ENCODE results near the gene NPLOC4. TPM values are rescaled to one million over a fixed set of nuclear protein-coding genes. Genes with fewer than 3 reads are reported as not detected.

Gene NPLOC4
- total RNA-seq, 3 donors from 2014 or later = 56.0 to 69.0 (median 57.8) TPM

GRCh38 chr17:81650951-81651350 is 14.0 kb upstream of the NPLOC4 start:
- DNase-seq (ENCODE audit: low spot score in 2 of 2) = no peak
- Histone ChIP-seq H3K36me3 (no peaks in the 10 kb centered on the region), H3K4me1 (no peaks in the 10 kb centered on the region), H3K27ac (no peak overlapping the region), H3K4me3 (no peak overlapping the region), H3K9me3 (peaks cover 0 to 6% of the 10 kb centered on the region in 2 donors), H3K27me3 (peaks cover 3 to 58% of the 10 kb centered on the region in 2 donors)
- intact Hi-C loops (cut with DNase I; ENCODE audit: low total_unique reads) = no loop called here
- no peak for TF ChIP-seq CTCF (IDR thresholded peaks at IDR 0.05)

- H3K4me3 ChIP-seq = no peak overlapping the region
- H3K27me3 ChIP-seq = peaks cover 3 to 53% of the 10 kb centered on the region in 2 donors
- TF ChIP-seq CTCF (IDR thresholded peaks at IDR 0.05) (no peak), POLR2A (IDR thresholded peaks at IDR 0.05) (no peak), POLR2AphosphoS5 (IDR thresholded peaks at IDR 0.05) (no peak)
- peaks cover 0 to 6% of the 10 kb centered on the region in 2 donors for H3K9me3 ChIP-seq
- no peaks in the 10 kb centered on the region for H3K4me1 ChIP-seq
- intact Hi-C loops (cut with DNase I; ENCODE audit: low total_unique reads) = no loop called here
- H3K36me3 ChIP-seq = no peaks in the 10 kb centered on the region
- no peak for DNase-seq (ENCODE audit: low spot score in 2 of 2)
- no peak overlapping the region for H3K27ac ChIP-seq
Measured at GRCh38 chr17:81648707-81649085, 11.8 kb upstream of the NPLOC4 start.

GRCh38 chr17:81648013-81648706 is 11.2 kb upstream of the NPLOC4 start:
- intact Hi-C loops (cut with DNase I; ENCODE audit: low total_unique reads) = no loop called here
- no peak for DNase-seq (ENCODE audit: low spot score in 2 of 2)
- TF ChIP-seq POLR2AphosphoS5 (IDR thresholded peaks at IDR 0.05) (no peak), CTCF (IDR thresholded peaks at IDR 0.05) (no peak), POLR2A (IDR thresholded peaks at IDR 0.05) (no peak)
- Histone ChIP-seq H3K4me1 (no peaks in the 10 kb centered on the region), H3K9me3 (peaks cover 0 to 6% of the 10 kb centered on the region in 2 donors), H3K36me3 (no peaks in the 10 kb centered on the region), H3K27ac (no peak overlapping the region), H3K4me3 (no peak overlapping the region), H3K27me3 (peaks cover 3 to 48% of the 10 kb centered on the region in 2 donors)

- Histone ChIP-seq H3K9me3 (peaks cover 0 to 6% of the 10 kb centered on the region in 2 donors), H3K27me3 (peaks cover 3 to 44% of the 10 kb centered on the region in 2 donors), H3K27ac (no peak overlapping the region), H3K4me3 (no peak overlapping the region), H3K36me3 (no peaks in the 10 kb centered on the region), H3K4me1 (no peaks in the 10 kb centered on the region)
- intact Hi-C loops (cut with DNase I; ENCODE audit: low total_unique reads) = no loop called here
- TF ChIP-seq POLR2AphosphoS5 (IDR thresholded peaks at IDR 0.05) (no peak), CTCF (IDR thresholded peaks at IDR 0.05) (no peak), POLR2A (IDR thresholded peaks at IDR 0.05) (no peak)
- no peak for DNase-seq (ENCODE audit: low spot score in 2 of 2)
Measured at GRCh38 chr17:81647640-81648012, 10.7 kb upstream of the NPLOC4 start.

- TF ChIP-seq CTCF (IDR thresholded peaks at IDR 0.05) = no peak
- no peak for TF ChIP-seq POLR2A (IDR thresholded peaks at IDR 0.05)
- H3K9me3 ChIP-seq = peaks cover 0 to 6% of the 10 kb centered on the region in 2 donors
- DNase-seq (ENCODE audit: low spot score in 2 of 2) = no peak
- H3K4me1 ChIP-seq = no peaks in the 10 kb centered on the region
- no peak overlapping the region for H3K4me3 ChIP-seq
- H3K36me3 ChIP-seq = no peaks in the 10 kb centered on the region
- H3K27me3 ChIP-seq = peaks cover 3 to 43% of the 10 kb centered on the region in 2 donors
- intact Hi-C loops (cut with DNase I; ENCODE audit: low total_unique reads) = no loop called here
- H3K27ac ChIP-seq = no peak overlapping the region
Measured at GRCh38 chr17:81646869-81647600, 10.1 kb upstream of the NPLOC4 start.
